IMR-90 (cell line): ENCODE measurements around the gene TDRD1. TPM values are rescaled to one million over a fixed set of nuclear protein-coding genes. Genes with fewer than 3 reads are reported as not detected.

Experiments
- ATAC-seq: fragments of 200-7000 bp; cut with Tn5 transposase; 2 replicates; pipeline ENCODE4 v1.9.1; 2020; ENCODE audit warnings: low read depth, mild to moderate bottlenecking, moderate library complexity
- BruUV-seq: library from RNA; stranded (reverse); fragments of 400-500 nt; replicated peaks from 2 replicates; lab custom pipeline; 2021; lab: Mats Ljungman, UMichigan
- CTCF ChIA-PET: fragments of 300-600 bp; formaldehyde crosslinking; extraction: SDS; loops from one replicate; lab custom pipeline; 2021; ENCODE audit warnings: antibody characterized with exemption; lab: Yijun Ruan, JAX
- POLR2A ChIA-PET: fragments of 300-600 bp; sonication (Branson Sonifier 250); formaldehyde crosslinking; loops from one replicate; lab custom pipeline; 2022; ENCODE audit warnings: antibody characterized with exemption; ENCODE audit not compliant: unreplicated experiment; lab: Charles Lee
- DNase-seq: peaks from one replicate; pipeline ENCODE4 v3.0.0; 2013
- H2AFZ ChIP-seq: replicated peaks from 2 replicates; pipeline ENCODE3; 2013; ENCODE audit warnings: low read length, mild to moderate bottlenecking; ENCODE audit not compliant: poor library complexity
- H2AK5ac ChIP-seq: 2 replicates; pipeline ENCODE4 v1.6.1; 2013; ENCODE audit warnings: low read depth, low read length, inconsistent platforms
- H2AK9ac ChIP-seq: replicated peaks from 2 replicates; pipeline ENCODE3; 2013; ENCODE audit warnings: mild to moderate bottlenecking, low read depth, low read length, moderate library complexity; ENCODE audit not compliant: poor library complexity
- H2BK120ac ChIP-seq: 2 replicates; pipeline ENCODE4 v1.6.1; 2013; ENCODE audit warnings: low read depth, low read length, inconsistent platforms
- H2BK15ac ChIP-seq: 3 replicates; pipeline ENCODE4 v1.6.1; 2013; ENCODE audit warnings: low read depth, low read length, inconsistent platforms
- H2BK20ac ChIP-seq: 2 replicates; pipeline ENCODE4 v1.6.1; 2013; ENCODE audit warnings: low read depth, mild to moderate bottlenecking, inconsistent platforms, low read length, moderate library complexity
- H2BK5ac ChIP-seq: 2 replicates; pipeline ENCODE4 v1.6.1; 2013; ENCODE audit warnings: mild to moderate bottlenecking, low read depth, low read length, inconsistent platforms; ENCODE audit not compliant: poor library complexity, severe bottlenecking
- H3K14ac ChIP-seq: replicated peaks from 2 replicates; pipeline ENCODE4 v1.6.1; 2013; ENCODE audit warnings: low read depth, low read length, inconsistent platforms
- H3K18ac ChIP-seq: 2 replicates; pipeline ENCODE4 v1.6.1; 2013; ENCODE audit warnings: low read depth, low read length, control low read depth
- H3K23ac ChIP-seq: 2 replicates; pipeline ENCODE4 v1.6.1; 2013; ENCODE audit warnings: low read depth, low read length, inconsistent platforms
- H3K27ac ChIP-seq: 2 replicates; pipeline ENCODE4 v1.5.1; 2013; ENCODE audit warnings: mild to moderate bottlenecking, control low read depth, low read length; ENCODE audit not compliant: insufficient read depth
- H3K27me3 ChIP-seq: 2 replicates; pipeline ENCODE4 v1.6.1; 2013; ENCODE audit warnings: low read length; ENCODE audit not compliant: control insufficient read depth, insufficient read depth
- H3K36me3 ChIP-seq: 2 replicates; pipeline ENCODE4 v1.6.1; 2013; ENCODE audit warnings: low read length, mixed read lengths; ENCODE audit not compliant: control insufficient read depth, insufficient read depth
- H3K4ac ChIP-seq: 2 replicates; pipeline ENCODE4 v1.6.1; 2013; ENCODE audit warnings: low read depth, low read length, inconsistent platforms
- H3K4me1 ChIP-seq: 2 replicates; pipeline ENCODE4 v1.6.1; 2013; ENCODE audit warnings: low read length, mixed read lengths; ENCODE audit not compliant: control insufficient read depth, insufficient read depth
- H3K4me2 ChIP-seq: 2 replicates; pipeline ENCODE4 v1.6.1; 2013; ENCODE audit warnings: low read depth, mild to moderate bottlenecking, control low read depth, low read length, moderate library complexity
- H3K4me3 ChIP-seq: 2 replicates; pipeline ENCODE4 v1.5.1; 2013; ENCODE audit warnings: low read depth, mild to moderate bottlenecking, control low read depth, low read length, moderate library complexity; ENCODE audit not compliant: insufficient read depth
- H3K56ac ChIP-seq: 2 replicates; pipeline ENCODE4 v1.6.1; 2013; ENCODE audit warnings: low read length, inconsistent platforms; ENCODE audit not compliant: insufficient read depth; ENCODE audit errors: extremely low read depth
- H3K79me1 ChIP-seq, 2 experiments: 2 replicates each; pipeline ENCODE4 v1.6.1; 2013; ENCODE audit warnings: low read length in 2 of 2, inconsistent platforms in 1 of 2, low read depth in 1 of 2
- H3K9ac ChIP-seq: 2 replicates; pipeline ENCODE4 v1.6.1; 2013; ENCODE audit warnings: low read depth, low read length, control low read depth
- H3K9me1 ChIP-seq: 2 replicates; pipeline ENCODE4 v1.6.1; 2013; ENCODE audit warnings: low read length, inconsistent platforms; ENCODE audit not compliant: insufficient read depth
- H3K9me3 ChIP-seq: 2 replicates; pipeline ENCODE4 v1.6.1; 2013; ENCODE audit warnings: low read length; ENCODE audit not compliant: control insufficient read depth, insufficient read depth
- H4K20me1 ChIP-seq: 2 replicates; pipeline ENCODE4 v1.6.1; 2013; ENCODE audit warnings: low read length, inconsistent platforms; ENCODE audit not compliant: insufficient read depth
- H4K5ac ChIP-seq: 2 replicates; pipeline ENCODE4 v1.6.1; 2013; ENCODE audit warnings: mild to moderate bottlenecking, low read depth, low read length, control low read depth
- H4K8ac ChIP-seq, 2 experiments: 2 replicates each; pipeline ENCODE4 v1.6.1; 2013; ENCODE audit warnings: low read depth in 2 of 2, low read length in 2 of 2, control low read depth in 1 of 2, inconsistent platforms in 1 of 2
- H4K91ac ChIP-seq: 2 replicates; pipeline ENCODE4 v1.6.1; 2013; ENCODE audit warnings: low read depth, low read length, inconsistent platforms; ENCODE audit not compliant: insufficient read depth
- CEBPB ChIP-seq: IDR thresholded peaks from 2 replicates; pipeline ENCODE4 v1.6.1; 2012; ENCODE audit warnings: low read depth, low read length, improper control_type of control experiment
- whole genome bisulfite sequencing, 2 experiments: methylation state at CpG; one replicate each; pipeline versions ENCODE4 v1.1.5 to v1.1.7; 2013; ENCODE audit warnings: missing lambda C conversion rate in 2 of 2; ENCODE audit not compliant: insufficient read length in 1 of 2; ENCODE audit errors: extremely low coverage in 2 of 2; 5-methylcytosine and 5-hydroxymethylcytosine counted together
- dilution Hi-C: fragments of 300-500 bp; cut with HindIII; formaldehyde crosslinking; loops from one replicate; pipeline ENCODE4 v1.14.3; 2018; ENCODE audit warnings: low sequenced_read_pairs; ENCODE audit not compliant: unreplicated experiment
- in situ Hi-C: fragments of 300-500 bp; cut with MboI; formaldehyde crosslinking; loops from 3 replicates; pipeline ENCODE4 v1.14.3; 2019; ENCODE audit warnings: low sequenced_read_pairs, inconsistent platforms, mixed read lengths
- intact Hi-C: fragments of 100-400 bp; cut with micrococcal nuclease; formaldehyde crosslinking; loops from 2 replicates; pipeline ENCODE4 v1.10.0; 2022
- polyA plus RNA-seq, 3 experiments: library from polyadenylated mRNA; depleted of rRNA; stranded (reverse); fragments of >200 nt; gene quantifications; 2 replicates each; pipeline ENCODE4 v1.2.3, GENCODE V29; 2012; ENCODE audit warnings: low replicate concordance in 1 of 3
- total RNA-seq: library from RNA; depleted of rRNA; stranded (reverse); fragments of >200 nt; gene quantifications from 2 replicates; pipeline ENCODE4 v1.2.3, GENCODE V29; 2012

TDRD1 gene
- total and polyA plus RNA-seq, 2 of the 4 experiments (the other 2 are of a cell fraction) = not detected

DNA sequence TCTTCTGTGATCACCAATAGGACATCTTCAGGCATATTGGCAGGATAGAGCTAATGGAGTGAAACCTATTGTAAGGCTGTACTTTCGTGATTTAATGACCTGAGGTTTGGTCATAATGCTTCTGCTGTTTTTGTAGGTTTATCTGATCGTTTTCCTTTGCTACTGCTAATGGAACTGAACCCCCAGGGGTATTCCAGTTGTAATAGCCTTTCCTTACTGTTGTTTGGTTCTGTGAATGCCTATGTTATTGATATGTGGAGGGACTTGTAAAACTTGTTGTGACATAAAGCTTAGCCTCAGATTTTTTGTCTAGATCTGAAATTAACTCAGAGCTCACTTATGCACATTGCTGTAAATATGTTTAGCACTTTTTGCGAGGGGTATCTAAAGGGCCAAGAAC is 49.0 kb downstream of the TDRD1 start:
- TF ChIP-seq CEBPB = no peak
- dilution Hi-C loops = no loop called here
- Histone ChIP-seq H3K9ac (no peak overlapping the region), H3K4me2 (no peak overlapping the region), H2BK20ac (no peak overlapping the region), H3K4ac (no peak overlapping the region), H4K91ac (no peak overlapping the region), H2AK9ac (no peak overlapping the region), H2AFZ (no peak overlapping the region), H4K5ac (no peak overlapping the region), H2BK5ac (no peak overlapping the region), H3K36me3 (no peaks in the 10 kb centered on the region), H3K4me3 (no peak overlapping the region), H3K27ac (no peak overlapping the region), H3K9me3 (no peaks in the 10 kb centered on the region), H3K9me1 (no peaks in the 10 kb centered on the region), H4K20me1 (no peaks in the 10 kb centered on the region), H3K18ac (no peak overlapping the region), H3K56ac (no peak overlapping the region), H3K4me1 (no peaks in the 10 kb centered on the region), H4K8ac (no peak overlapping the region), H3K79me1 (no peaks in the 10 kb centered on the region), H3K23ac (no peak overlapping the region), H2AK5ac (no peak overlapping the region), H3K27me3 (peaks cover 24% of the 10 kb centered on the region), H3K14ac (no peak overlapping the region), H2BK120ac (no peak overlapping the region), H2BK15ac (no peak overlapping the region)
- no peak for ATAC-seq
- no peak for DNase-seq
- CTCF ChIA-PET = no interaction called here
- in situ Hi-C loops = no loop called here
- POLR2A ChIA-PET = no interaction called here
- no TSS peak for BruUV-seq
- WGBS, 2 experiments = no CpG with 5 or more reads among the region's 3 CpGs
- intact Hi-C loops = no loop called here
